Measurements from ENCODE around the gene CHAC1.
A peak's percentile ranks its signal among the peaks of the same experiment; 100 is the strongest.

CHAC1 gene

DNA sequence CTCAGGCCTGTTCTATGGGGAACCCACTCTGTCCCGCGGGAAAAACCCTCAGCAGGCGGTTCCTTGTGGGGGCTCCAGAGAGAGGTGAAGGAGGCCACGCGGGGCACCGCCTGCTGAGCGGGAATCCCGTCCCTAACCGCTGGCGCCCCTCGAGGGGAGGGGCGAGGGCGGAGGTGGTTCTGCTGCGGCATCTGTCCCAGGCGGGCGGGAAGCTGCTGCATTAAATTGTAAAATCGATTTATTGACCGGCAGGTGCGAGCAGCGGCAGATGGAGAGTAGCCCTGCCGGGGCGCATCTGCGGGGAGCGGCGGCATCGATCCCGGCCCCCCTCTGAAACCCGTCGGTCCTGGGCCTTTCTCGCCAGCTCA, 27.8 kb upstream of the CHAC1 start:
- no peak for DNase-seq

GRCh38 chr15:40925863-40926658, 27.2 kb upstream of the CHAC1 start:
- DNase-seq = no peak

- DNase-seq = no peak
These were observed 26.4 kb upstream of the CHAC1 start for GRCh38 chr15:40926659-40927494.

DNA sequence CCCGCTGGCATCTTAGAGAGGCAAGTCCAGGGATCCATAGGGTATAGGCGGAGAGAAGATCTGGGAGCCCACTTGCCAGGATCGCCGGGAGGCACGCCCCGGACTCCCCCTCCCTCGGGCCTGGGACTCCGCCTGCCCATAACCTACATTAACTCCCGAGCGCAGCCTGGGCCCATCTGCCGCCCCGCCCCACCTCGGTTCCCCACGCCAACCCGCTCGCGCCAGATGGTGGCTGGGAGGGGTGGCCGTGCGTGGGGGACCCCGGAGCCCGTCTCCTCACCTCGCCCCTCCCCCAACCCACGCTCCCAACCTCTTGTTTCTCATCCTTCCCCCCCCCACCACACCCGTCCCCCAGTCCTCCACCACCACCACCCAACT, 25.8 kb upstream of the CHAC1 start:
- DNase-seq = no peak

GRCh38 chr15:40927873-40928806, 25.1 kb upstream of the CHAC1 start:
- no peak for DNase-seq

DNA sequence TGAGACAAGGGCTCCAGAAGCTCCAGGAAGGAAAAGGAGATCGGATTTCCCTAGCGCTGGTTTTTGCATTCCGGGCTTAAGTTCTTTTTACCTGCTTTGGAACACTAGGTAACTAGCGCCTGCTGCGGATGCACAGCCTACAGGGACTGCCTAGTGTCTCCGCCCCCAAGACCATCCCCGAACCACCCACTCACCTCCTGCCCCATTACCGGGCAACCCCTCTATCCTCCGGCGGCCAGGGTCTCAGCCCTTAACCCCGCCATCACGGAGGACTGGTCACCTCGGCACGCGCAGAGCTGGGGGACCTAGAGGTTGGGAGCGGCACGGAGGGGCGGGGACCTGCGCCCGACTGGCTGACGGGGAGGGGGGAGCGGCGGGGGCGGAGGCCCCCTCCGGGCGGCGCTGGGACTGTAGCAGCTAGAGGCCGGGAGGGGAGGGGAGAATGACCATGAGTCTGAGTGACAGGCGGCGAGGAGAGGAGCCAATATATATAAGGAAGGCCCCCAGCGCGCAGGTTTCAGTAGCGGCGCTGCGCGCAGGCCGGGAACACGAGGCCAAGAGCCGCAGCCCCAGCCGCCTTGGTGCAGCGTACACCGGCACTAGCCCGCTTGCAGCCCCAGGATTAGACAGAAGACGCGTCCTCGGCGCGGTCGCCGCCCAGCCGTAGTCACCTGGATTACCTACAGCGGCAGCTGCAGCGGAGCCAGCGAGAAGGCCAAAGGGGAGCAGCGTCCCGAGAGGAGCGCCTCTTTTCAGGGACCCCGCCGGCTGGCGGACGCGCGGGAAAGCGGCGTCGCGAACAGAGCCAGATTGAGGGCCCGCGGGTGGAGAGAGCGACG, 24.2 kb upstream of the CHAC1 start, which contains the start of gene DLL4:
TSS of gene DLL4 (plus strand) at position 520 of the 839 bp plus-strand sequence. CDS start 329 bp downstream, outside the sequence.
- DNase-seq = peak; percentile 28 to 38

DNA sequence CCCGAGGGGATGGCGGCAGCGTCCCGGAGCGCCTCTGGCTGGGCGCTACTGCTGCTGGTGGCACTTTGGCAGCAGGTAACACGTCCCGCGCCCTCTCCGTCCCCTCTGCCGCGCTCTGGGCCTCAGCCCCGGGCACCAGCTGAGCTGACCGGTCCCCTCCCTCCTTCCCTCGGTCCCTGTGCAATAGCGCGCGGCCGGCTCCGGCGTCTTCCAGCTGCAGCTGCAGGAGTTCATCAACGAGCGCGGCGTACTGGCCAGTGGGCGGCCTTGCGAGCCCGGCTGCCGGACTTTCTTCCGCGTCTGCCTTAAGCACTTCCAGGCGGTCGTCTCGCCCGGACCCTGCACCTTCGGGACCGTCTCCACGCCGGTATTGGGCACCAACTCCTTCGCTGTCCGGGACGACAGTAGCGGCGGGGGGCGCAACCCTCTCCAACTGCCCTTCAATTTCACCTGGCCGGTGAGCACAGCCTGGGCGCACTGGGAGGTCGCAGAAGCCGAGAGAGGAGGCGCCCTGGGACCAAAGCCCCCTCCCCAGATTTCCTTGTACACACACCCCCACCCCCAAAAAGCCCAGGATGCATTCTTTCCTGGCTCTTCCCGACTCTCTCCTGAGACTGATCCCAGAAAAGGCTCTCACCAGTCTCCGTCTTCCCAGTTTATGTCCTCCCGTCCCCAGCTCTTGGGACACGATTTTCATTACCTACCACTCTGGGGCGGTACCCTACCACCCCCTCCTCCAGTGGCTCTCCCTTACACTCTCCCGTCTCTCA, 23.4 kb upstream of the CHAC1 start:
- DNase-seq = no peak

DNA sequence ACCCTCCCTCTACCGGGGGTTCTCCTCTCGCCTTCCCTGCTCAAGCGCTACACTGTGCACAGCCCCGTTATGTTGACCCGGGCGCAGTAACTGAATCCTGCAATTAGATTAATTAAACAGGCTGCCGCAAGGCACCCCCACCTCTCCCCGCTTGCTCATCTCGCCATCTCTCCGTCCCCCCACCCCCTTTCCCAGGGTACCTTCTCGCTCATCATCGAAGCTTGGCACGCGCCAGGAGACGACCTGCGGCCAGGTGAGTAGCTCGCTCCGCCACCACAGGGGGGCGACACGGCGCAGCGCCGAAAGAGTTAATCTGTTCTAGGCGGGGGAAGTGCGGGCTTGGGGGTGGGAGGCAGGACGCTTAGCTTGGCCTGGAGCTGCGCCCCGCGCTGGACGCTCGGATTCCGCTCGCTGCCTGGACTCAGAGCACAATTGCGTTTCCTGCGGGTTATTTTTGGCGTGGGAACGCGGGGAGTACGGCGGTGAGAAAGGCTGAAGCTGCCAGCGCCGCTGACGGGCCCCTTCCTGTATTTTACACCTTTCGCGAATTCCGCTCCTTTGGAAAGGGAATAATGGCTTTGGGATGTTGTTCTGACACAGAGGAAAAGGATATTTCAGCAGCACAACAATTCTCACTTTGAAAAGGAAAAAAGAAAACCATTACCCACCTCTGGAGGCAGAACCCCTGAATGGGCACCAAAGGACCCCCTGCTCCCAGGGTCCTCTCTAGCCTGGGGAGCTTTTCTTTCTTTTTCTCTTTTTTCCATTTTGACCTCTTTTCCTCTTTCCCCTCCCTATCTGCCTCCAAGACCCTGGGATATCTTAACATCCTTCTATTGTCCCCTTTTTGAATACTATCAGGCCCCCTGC, 22.6 kb upstream of the CHAC1 start:
- peak; percentile 49 to 56 for DNase-seq

- DNase-seq = no peak
These were observed 21.8 kb upstream of the CHAC1 start for GRCh38 chr15:40931300-40932142.

- DNase-seq = no peak
These were observed 21.1 kb upstream of the CHAC1 start for GRCh38 chr15:40932156-40932555.

DNA sequence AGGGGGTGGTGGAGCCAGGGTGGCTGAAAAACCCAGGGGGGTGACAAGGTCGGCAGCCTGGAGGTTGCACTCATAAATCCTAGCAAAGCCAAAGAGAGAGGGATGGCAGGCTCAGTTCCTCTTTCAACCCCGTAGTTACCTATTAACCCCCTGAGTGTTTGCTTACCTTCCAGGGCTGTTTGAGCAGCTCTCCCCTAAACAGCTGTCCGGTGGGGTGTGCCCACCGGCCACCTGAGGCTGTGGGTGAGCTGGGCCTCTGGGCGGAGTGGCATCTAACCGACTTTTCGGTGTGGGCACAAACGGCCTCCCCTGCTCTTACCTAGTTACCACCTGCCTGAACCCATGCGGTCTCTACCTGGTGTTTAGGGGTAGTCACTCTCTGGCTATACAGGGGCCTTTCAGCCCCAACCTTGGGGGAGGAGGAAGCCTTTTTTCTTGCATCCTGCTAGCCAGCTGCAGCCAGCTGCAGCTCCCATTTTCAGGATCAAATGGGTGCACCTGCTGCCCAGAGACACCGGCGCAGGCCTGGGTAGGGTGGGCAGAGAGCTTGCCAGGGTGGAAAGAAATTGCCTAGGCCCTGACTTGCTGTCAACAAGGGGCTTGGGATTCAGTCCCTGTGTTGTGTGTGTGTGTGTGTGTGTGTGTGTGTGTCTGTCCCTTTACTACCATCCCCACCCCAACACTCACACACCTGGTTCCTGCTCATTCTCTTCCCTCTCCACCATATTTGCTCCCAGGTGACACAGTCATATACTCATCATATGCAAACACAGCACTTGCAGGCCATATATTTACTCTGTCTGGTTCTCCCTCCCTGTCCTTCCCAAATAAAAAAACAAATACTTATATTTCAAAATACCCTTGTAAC, 20.4 kb upstream of the CHAC1 start:
- no peak for DNase-seq

- DNase-seq = no peak
These were observed 19.8 kb upstream of the CHAC1 start for GRCh38 chr15:40933517-40933902.

DNA sequence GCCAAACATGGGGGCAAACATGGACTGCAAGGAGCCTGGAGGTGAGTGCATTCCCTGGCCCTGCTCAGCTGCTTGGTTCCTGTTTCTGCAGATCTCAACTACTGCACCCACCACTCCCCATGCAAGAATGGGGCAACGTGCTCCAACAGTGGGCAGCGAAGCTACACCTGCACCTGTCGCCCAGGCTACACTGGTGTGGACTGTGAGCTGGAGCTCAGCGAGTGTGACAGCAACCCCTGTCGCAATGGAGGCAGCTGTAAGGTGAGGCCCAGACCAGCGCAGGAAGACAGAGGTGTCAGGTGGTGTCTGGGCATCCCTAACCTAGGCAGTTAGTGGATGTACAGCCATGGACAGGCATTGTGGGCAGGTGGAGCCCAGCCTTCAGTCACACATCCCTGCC, 18.8 kb upstream of the CHAC1 start:
- no peak for DNase-seq

DNA sequence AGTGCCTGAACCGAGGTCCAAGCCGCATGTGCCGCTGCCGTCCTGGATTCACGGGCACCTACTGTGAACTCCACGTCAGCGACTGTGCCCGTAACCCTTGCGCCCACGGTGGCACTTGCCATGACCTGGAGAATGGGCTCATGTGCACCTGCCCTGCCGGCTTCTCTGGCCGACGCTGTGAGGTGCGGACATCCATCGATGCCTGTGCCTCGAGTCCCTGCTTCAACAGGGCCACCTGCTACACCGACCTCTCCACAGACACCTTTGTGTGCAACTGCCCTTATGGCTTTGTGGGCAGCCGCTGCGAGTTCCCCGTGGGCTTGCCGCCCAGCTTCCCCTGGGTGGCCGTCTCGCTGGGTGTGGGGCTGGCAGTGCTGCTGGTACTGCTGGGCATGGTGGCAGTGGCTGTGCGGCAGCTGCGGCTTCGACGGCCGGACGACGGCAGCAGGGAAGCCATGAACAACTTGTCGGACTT, 17.0 kb upstream of the CHAC1 start:
- DNase-seq = no peak

DNA sequence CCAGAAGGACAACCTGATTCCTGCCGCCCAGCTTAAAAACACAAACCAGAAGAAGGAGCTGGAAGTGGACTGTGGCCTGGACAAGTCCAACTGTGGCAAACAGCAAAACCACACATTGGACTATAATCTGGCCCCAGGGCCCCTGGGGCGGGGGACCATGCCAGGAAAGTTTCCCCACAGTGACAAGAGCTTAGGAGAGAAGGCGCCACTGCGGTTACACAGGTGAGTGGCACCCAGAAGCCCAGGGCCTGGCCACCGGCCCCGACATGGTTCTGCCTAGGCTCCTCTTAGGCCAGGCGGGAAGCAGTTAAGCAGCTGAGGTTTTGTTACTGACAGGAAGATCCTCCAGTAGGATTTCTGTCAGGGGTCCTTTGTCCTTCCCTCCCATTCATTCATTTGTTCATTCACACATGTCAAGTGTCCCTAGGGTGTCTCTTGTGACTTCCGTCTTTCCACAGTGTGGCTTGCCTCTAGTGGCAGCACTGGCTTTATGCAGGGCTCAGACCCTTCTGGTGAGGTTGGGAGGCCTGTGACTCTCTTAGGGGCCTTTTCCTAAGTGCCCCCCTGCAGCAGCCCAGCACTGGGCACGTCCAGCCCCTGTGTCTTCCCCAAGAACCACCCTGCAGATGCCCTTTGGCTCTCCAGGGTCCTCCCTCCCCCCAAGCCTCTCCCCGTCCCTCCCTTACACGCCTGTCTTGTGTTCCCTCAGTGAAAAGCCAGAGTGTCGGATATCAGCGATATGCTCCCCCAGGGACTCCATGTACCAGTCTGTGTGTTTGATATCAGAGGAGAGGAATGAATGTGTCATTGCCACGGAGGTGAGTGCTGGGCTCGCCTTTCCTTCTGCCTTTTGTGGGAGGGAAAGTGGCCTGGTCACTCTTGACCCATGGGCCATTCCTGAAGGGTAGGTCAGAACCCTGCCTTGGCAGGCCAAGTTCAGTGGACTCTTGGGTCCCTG, 16.3 kb upstream of the CHAC1 start:
- no peak for DNase-seq

GRCh38 chr15:40937762-40938535, 15.3 kb upstream of the CHAC1 start:
- DNase-seq = no peak
